ENCODE data around the gene DNAAF2.

Gene DNAAF2

DNA sequence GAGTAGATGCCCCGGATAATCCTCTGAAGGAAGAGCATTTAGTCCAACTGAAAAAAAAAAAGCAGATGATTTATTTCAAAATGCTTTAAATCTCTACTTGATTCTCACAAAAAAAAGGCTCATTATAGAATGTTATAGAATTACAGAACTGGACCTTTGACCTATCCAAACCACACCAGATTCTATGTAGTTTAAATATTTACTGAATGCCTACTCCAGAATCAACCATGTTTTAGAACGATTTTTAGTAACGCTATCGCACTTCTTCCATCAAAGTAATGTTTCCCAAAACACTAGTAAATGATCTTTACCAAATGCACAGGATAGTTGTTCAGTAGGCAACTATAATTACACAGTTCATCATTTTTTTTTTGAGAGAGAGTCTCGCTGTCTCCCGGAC lies 51.4 kb downstream of the DNAAF2 start:
- Histone ChIP-seq H3K4me3 (ENCODE audit: insufficient read depth, low read length, poor library complexity, severe bottlenecking) (peak overlapping the region; percentile 98), H2AFZ (ENCODE audit: low read depth, low read length, severe bottlenecking) (no peak overlapping the region), H3K9me3 (ENCODE audit: insufficient read depth, low read length) (no peaks in the 10 kb centered on the region), H3K9me2 (replicated peaks; ENCODE audit: insufficient read depth, low read length) (no peaks in the 10 kb centered on the region), H3F3A (ENCODE audit: insufficient read depth) (peaks cover 77% of the 10 kb centered on the region), H3K27me3 (ENCODE audit: low read length) (no peaks in the 10 kb centered on the region), H3K9ac (ENCODE audit: low read length) (peak overlapping the region; percentile 94), H3K27ac (ENCODE audit: low read depth, low read length) (no peak overlapping the region; the same call in 1 of the 2 replicates), H3K4me2 (ENCODE audit: low read depth, low read length, poor library complexity, severe bottlenecking) (peak overlapping the region; percentile 76), H4K20me1 (ENCODE audit: low read depth, low read length) (peaks cover 29% of the 10 kb centered on the region), H3K79me2 (ENCODE audit: insufficient read depth, low read length) (peaks cover 65% of the 10 kb centered on the region), H3K36me3 (ENCODE audit: low read length) (peaks cover 32% of the 10 kb centered on the region)
- TF ChIP-seq EZH2phosphoT487 (conservative IDR thresholded peaks at IDR 0.05; ENCODE audit: low read length): no peak
- TF ChIP-seq, protein P1, sequence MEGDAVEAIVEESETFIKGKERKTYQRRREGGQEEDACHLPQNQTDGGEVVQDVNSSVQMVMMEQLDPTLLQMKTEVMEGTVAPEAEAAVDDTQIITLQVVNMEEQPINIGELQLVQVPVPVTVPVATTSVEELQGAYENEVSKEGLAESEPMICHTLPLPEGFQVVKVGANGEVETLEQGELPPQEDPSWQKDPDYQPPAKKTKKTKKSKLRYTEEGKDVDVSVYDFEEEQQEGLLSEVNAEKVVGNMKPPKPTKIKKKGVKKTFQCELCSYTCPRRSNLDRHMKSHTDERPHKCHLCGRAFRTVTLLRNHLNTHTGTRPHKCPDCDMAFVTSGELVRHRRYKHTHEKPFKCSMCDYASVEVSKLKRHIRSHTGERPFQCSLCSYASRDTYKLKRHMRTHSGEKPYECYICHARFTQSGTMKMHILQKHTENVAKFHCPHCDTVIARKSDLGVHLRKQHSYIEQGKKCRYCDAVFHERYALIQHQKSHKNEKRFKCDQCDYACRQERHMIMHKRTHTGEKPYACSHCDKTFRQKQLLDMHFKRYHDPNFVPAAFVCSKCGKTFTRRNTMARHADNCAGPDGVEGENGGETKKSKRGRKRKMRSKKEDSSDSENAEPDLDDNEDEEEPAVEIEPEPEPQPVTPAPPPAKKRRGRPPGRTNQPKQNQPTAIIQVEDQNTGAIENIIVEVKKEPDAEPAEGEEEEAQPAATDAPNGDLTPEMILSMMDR (IDR thresholded peaks at IDR 0.05; ENCODE audit: insufficient read depth, low read length, poor library complexity, severe bottlenecking): no peak

DNA sequence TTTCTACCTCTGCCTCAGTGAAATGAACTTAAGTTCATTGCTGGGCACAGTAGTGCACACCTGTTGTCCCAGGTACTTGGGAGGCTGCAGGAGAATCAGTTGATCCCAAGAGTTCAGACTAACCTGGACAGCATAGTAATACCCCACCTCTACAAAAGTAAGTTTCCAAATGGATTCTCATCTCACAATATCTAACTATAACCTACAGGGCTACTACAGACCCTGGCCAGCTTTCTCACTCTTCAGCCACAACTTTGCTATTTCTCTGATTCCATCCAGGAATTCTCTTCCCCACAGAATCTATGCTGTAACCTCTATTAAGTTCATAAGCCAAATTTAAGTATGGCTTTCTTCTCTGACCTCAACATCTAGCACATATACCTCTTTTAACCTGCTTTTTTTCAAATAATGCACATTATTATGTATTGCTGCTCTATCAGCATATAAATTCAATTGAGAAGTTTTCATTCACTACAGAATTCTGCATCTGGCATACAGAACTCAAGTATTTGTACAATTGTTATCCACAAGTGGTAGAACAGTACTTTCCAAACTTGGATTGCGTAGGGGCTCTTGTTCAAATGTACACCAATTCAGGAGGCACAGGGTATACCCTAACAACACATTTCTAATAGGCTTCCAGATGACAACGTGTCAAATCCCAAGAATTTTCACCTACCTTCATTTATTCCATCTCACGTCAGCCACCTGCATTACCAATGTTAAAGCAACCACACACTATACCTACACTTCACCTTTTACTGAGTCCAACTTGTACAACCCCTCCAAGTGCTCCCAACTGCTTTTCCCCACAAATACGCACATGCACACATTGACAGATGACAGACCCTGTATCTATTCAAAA lies 52.7 kb downstream of the DNAAF2 start:
- Histone ChIP-seq H3K79me2 (ENCODE audit: insufficient read depth, low read length) (peaks cover 65% of the 10 kb centered on the region), H3K36me3 (ENCODE audit: low read length) (peaks cover 38% of the 10 kb centered on the region), H3K4me3 (ENCODE audit: insufficient read depth, low read length, poor library complexity, severe bottlenecking) (no peak overlapping the region), H2AFZ (ENCODE audit: low read depth, low read length, severe bottlenecking) (no peak overlapping the region), H3K9me2 (replicated peaks; ENCODE audit: insufficient read depth, low read length) (no peaks in the 10 kb centered on the region), H3K9me3 (ENCODE audit: insufficient read depth, low read length) (no peaks in the 10 kb centered on the region), H3K4me2 (ENCODE audit: low read depth, low read length, poor library complexity, severe bottlenecking) (peak overlapping the region; percentile 76), H3K27ac (ENCODE audit: low read depth, low read length) (no peak overlapping the region), H3F3A (ENCODE audit: insufficient read depth) (peaks cover 69% of the 10 kb centered on the region), H3K9ac (ENCODE audit: low read length) (no peak overlapping the region), H3K27me3 (ENCODE audit: low read length) (no peaks in the 10 kb centered on the region), H4K20me1 (ENCODE audit: low read depth, low read length) (peaks cover 29% of the 10 kb centered on the region)
- no peak for TF ChIP-seq EZH2phosphoT487 (conservative IDR thresholded peaks at IDR 0.05; ENCODE audit: low read length)
- TF ChIP-seq, protein P1 (IDR thresholded peaks at IDR 0.05; ENCODE audit: insufficient read depth, low read length, poor library complexity, severe bottlenecking): no peak

DNA sequence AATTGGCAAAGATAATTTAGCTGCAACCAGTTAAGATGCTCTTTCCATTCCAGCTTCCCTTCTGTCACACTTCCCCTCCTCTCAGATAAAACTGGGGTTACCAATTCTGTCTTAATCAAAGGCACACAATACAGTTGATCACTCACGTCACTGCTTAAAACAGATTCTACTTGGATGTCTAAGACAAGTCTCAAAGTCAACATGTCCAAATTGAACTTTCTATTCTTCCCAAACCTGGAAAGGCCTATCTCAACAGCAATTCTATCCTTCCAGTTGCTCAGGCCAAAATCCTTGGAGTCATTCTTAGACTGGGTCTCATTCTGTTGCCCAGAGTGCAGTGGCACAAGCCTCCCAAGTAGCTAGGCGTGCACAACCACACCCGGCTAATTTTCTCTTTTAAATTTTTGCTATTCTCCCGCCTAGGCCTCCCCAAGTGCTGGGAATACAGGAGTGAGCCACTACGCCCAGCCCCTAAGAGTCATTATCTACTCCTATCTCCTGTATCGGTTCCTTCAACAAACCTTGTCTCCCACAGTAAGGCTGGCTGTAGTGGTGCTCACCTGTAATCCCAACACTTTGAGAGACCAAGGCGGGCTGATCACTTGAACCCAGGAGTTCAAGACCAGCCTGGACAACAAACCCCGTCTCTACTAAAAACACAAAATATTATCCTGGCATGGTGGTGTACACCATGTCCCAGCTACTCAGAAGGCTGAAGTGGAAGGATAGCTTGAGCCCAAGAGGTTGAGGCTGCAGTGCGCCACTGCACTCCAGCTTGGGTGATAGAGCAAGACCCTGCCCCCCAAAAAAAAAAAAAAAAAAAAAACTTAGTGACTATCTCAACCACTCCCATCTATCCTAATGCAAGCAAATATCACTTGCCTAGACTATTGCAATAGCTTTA lies 53.6 kb downstream of the DNAAF2 start:
- Histone ChIP-seq H3K4me3 (ENCODE audit: insufficient read depth, low read length, poor library complexity, severe bottlenecking) (no peak overlapping the region), H3K79me2 (ENCODE audit: insufficient read depth, low read length) (peaks cover 65% of the 10 kb centered on the region), H3K27me3 (ENCODE audit: low read length) (no peaks in the 10 kb centered on the region), H3K9ac (ENCODE audit: low read length) (no peak overlapping the region), H2AFZ (ENCODE audit: low read depth, low read length, severe bottlenecking) (no peak overlapping the region), H3F3A (ENCODE audit: insufficient read depth) (peaks cover 64% of the 10 kb centered on the region), H4K20me1 (ENCODE audit: low read depth, low read length) (peaks cover 29% of the 10 kb centered on the region), H3K36me3 (ENCODE audit: low read length) (peaks cover 38% of the 10 kb centered on the region), H3K27ac (ENCODE audit: low read depth, low read length) (no peak overlapping the region), H3K9me2 (replicated peaks; ENCODE audit: insufficient read depth, low read length) (no peaks in the 10 kb centered on the region), H3K9me3 (ENCODE audit: insufficient read depth, low read length) (no peaks in the 10 kb centered on the region), H3K4me2 (ENCODE audit: low read depth, low read length, poor library complexity, severe bottlenecking) (no peak overlapping the region)
- no peak for TF ChIP-seq EZH2phosphoT487 (conservative IDR thresholded peaks at IDR 0.05; ENCODE audit: low read length)
- TF ChIP-seq, protein P1 (IDR thresholded peaks at IDR 0.05; ENCODE audit: insufficient read depth, low read length, poor library complexity, severe bottlenecking): no peak
